DOHH2 (cell line): ENCODE results near the gene HOXC9.
A peak's percentile ranks its signal among the peaks of the same experiment; 100 is the strongest.

Source experiments
- H3F3A ChIP-seq: fragments of 200-600 bp; sonication (generic), shearing (Covaris generic); 2 replicates; pipeline ENCODE4 v1.6.0; 2016; ENCODE audit warnings: antibody characterized with exemption, mild to moderate bottlenecking; ENCODE audit not compliant: control insufficient read depth, insufficient read depth
- H3K27ac ChIP-seq: fragments of 200-600 bp; sonication (generic); 2 replicates; pipeline ENCODE4 v1.5.1; 2014; ENCODE audit warnings: low read depth, mild to moderate bottlenecking, low read length, moderate library complexity
- H3K27me3 ChIP-seq: fragments of 200-600 bp; sonication (generic); 2 replicates; pipeline ENCODE4 v1.6.1; 2014; ENCODE audit warnings: mild to moderate bottlenecking, low read length, mixed read lengths; ENCODE audit not compliant: control insufficient read depth
- H3K36me3 ChIP-seq: fragments of 200-600 bp; sonication (generic); 2 replicates; pipeline ENCODE4 v1.6.1; 2014; ENCODE audit warnings: mild to moderate bottlenecking, low read length, moderate library complexity, mixed read lengths; ENCODE audit not compliant: control insufficient read depth
- H3K4me1 ChIP-seq: fragments of 200-600 bp; sonication (generic); 2 replicates; pipeline ENCODE4 v1.6.1; 2014; ENCODE audit warnings: mild to moderate bottlenecking, low read length, mixed read lengths; ENCODE audit not compliant: control insufficient read depth
- H3K4me2 ChIP-seq: fragments of 200-600 bp; sonication (generic); 2 replicates; pipeline ENCODE4 v1.6.0; 2014; ENCODE audit warnings: mild to moderate bottlenecking, low read length, moderate library complexity
- H3K4me3 ChIP-seq: fragments of 200-600 bp; sonication (generic); 2 replicates; pipeline ENCODE4 v1.5.1; 2014; ENCODE audit warnings: mild to moderate bottlenecking, low read length, mixed read lengths
- H3K79me2 ChIP-seq: fragments of 200-600 bp; sonication (generic); 2 replicates; pipeline ENCODE4 v1.6.1; 2014; ENCODE audit warnings: mild to moderate bottlenecking, low read length, mixed read lengths; ENCODE audit not compliant: control insufficient read depth
- H3K9me2 ChIP-seq: fragments of 200-600 bp; sonication (generic); replicated peaks from 2 replicates; pipeline ENCODE4 v1.6.1; 2014; ENCODE audit warnings: mild to moderate bottlenecking, low read length, mixed read lengths; ENCODE audit not compliant: control insufficient read depth
- H3K9me3 ChIP-seq: fragments of 200-600 bp; sonication (generic); 2 replicates; pipeline ENCODE4 v1.6.1; 2014; ENCODE audit warnings: antibody characterized with exemption, low read length, mixed read lengths; ENCODE audit not compliant: control insufficient read depth, insufficient read depth
- H4K20me1 ChIP-seq: fragments of 200-600 bp; sonication (generic); 2 replicates; pipeline ENCODE4 v1.6.0; 2014; ENCODE audit warnings: low read depth, mild to moderate bottlenecking, antibody characterized with exemption, low read length, moderate library complexity; ENCODE audit not compliant: control insufficient read depth, insufficient read depth
- EZH2phosphoT487 ChIP-seq: fragments of 200-600 bp; sonication (generic); IDR thresholded peaks from 2 replicates; pipeline ENCODE4 v1.6.1; 2017; ENCODE audit warnings: borderline replicate concordance, mild to moderate bottlenecking, antibody characterized with exemption, low read length, moderate library complexity, mixed read lengths
- TF ChIP-seq, protein P1 (sequence below): fragments of 200-600 bp; sonication (generic); IDR thresholded peaks from one replicate; pipeline ENCODE4 v1.5.1; 2014; ENCODE audit warnings: antibody characterized with exemption, mild to moderate bottlenecking, low read depth, low read length; ENCODE audit not compliant: poor library complexity, severe bottlenecking

HOXC9 gene

DNA sequence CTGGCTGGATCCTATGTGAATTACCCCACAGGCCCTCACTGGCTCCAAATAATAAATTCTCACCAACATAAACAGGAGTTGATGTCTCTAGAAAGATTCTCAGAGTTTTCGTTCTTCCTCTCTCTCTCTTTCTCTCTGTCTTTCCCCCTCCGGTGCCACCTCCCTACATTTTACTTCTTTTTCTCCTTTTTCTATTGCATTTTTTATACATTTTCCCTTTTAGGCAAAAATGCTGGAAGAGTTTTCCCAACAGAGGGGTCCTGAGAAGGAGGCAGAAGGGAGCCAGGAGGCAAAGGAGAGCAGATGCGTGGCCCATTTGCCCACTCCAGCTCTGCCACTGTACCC lies 27.5 kb downstream of the HOXC9 start:
- Histone ChIP-seq H3K9me3 (no peaks in the 10 kb centered on the region), H3F3A (0 out of 2 replicates have a peak, but pooled peaks cover under 1% of the 10 kb centered on the region), H3K4me3 (no peak overlapping the region), H3K27me3 (peaks cover 69% of the 10 kb centered on the region), H3K9me2 (no peaks in the 10 kb centered on the region), H3K4me2 (no peak overlapping the region), H4K20me1 (no peaks in the 10 kb centered on the region), H3K4me1 (peaks cover 22% of the 10 kb centered on the region), H3K79me2 (no peaks in the 10 kb centered on the region), H3K36me3 (no peaks in the 10 kb centered on the region), H3K27ac (no peak overlapping the region)
- TF ChIP-seq EZH2phosphoT487: no peak
- TF ChIP-seq, protein P1, sequence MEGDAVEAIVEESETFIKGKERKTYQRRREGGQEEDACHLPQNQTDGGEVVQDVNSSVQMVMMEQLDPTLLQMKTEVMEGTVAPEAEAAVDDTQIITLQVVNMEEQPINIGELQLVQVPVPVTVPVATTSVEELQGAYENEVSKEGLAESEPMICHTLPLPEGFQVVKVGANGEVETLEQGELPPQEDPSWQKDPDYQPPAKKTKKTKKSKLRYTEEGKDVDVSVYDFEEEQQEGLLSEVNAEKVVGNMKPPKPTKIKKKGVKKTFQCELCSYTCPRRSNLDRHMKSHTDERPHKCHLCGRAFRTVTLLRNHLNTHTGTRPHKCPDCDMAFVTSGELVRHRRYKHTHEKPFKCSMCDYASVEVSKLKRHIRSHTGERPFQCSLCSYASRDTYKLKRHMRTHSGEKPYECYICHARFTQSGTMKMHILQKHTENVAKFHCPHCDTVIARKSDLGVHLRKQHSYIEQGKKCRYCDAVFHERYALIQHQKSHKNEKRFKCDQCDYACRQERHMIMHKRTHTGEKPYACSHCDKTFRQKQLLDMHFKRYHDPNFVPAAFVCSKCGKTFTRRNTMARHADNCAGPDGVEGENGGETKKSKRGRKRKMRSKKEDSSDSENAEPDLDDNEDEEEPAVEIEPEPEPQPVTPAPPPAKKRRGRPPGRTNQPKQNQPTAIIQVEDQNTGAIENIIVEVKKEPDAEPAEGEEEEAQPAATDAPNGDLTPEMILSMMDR: no peak

DNA sequence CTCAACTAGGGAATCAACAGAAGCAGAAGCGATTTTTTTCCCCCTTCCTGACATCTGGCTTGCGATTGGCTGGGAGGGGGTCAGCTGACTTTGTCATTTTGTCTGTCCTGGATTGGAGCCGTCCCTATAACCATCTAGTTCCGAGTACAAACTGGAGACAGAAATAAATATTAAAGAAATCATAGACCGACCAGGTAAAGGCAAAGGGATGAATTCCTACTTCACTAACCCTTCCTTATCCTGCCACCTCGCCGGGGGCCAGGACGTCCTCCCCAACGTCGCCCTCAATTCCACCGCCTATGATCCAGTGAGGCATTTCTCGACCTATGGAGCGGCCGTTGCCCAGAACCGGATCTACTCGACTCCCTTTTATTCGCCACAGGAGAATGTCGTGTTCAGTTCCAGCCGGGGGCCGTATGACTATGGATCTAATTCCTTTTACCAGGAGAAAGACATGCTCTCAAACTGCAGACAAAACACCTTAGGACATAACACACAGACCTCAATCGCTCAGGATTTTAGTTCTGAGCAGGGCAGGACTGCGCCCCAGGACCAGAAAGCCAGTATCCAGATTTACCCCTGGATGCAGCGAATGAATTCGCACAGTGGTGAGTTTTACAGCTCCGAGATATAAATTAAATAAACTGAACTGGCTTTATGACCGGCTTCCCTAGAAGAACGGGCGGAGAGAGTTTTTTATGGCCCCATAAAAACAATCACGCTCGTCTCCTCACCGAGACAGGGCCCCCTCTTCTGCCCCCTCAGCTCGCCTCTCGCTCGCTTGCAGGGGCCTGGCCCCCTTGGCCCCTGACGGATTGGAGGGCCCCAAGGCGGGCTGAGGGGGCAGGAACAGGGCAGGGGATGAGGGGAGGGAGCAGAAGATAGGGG lies 28.6 kb downstream of the HOXC9 start, which contains the start of gene HOXC6:
Gene HOXC6, plus strand, starts transcription at position 127 of the 888 bp plus-strand sequence. Its CDS starts 82 bp downstream, at position 209.
- Histone ChIP-seq H3K79me2 (no peaks in the 10 kb centered on the region), H3K4me3 (peak within 1 kb of the TSS; percentile 27; the same call in 1 of the 2 replicates), H3K9me2 (no peaks in the 10 kb centered on the region), H3K36me3 (no peaks in the 10 kb centered on the region), H4K20me1 (no peaks in the 10 kb centered on the region), H3K27me3 (peaks cover 69% of the 10 kb centered on the region), H3K27ac (no peak within 1 kb of the TSS), H3K4me1 (peaks cover 24% of the 10 kb centered on the region), H3K9me3 (no peaks in the 10 kb centered on the region), H3K4me2 (peak within 1 kb of the TSS; percentile 39), H3F3A (no peaks in the 10 kb centered on the region)
- TF ChIP-seq, protein P1: no peak
- no peak for TF ChIP-seq EZH2phosphoT487

DNA sequence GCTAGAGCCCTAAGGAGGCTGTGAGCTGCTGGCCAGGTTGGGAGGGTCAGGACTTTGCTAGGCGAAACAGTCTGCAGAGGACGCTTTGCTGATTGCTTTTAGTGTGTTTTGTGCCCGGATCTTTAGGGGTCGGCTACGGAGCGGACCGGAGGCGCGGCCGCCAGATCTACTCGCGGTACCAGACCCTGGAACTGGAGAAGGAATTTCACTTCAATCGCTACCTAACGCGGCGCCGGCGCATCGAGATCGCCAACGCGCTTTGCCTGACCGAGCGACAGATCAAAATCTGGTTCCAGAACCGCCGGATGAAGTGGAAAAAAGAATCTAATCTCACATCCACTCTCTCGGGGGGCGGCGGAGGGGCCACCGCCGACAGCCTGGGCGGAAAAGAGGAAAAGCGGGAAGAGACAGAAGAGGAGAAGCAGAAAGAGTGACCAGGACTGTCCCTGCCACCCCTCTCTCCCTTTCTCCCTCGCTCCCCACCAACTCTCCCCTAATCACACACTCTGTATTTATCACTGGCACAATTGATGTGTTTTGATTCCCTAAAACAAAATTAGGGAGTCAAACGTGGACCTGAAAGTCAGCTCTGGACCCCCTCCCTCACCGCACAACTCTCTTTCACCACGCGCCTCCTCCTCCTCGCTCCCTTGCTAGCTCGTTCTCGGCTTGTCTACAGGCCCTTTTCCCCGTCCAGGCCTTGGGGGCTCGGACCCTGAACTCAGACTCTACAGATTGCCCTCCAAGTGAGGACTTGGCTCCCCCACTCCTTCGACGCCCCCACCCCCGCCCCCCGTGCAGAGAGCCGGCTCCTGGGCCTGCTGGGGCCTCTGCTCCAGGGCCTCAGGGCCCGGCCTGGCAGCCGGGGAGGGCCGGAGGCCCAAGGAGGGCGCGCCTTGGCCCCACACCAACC lies 29.8 kb downstream of the HOXC9 start:
- Histone ChIP-seq H3K27me3 (peaks cover 74% of the 10 kb centered on the region), H3F3A (no peaks in the 10 kb centered on the region), H3K36me3 (no peaks in the 10 kb centered on the region), H3K9me2 (no peaks in the 10 kb centered on the region), H3K27ac (no peak overlapping the region), H3K4me3 (no peak overlapping the region), H3K4me1 (peaks cover 27% of the 10 kb centered on the region), H3K9me3 (no peaks in the 10 kb centered on the region), H3K79me2 (no peaks in the 10 kb centered on the region), H4K20me1 (no peaks in the 10 kb centered on the region), H3K4me2 (no peak overlapping the region)
- TF ChIP-seq, protein P1: no peak
- no peak for TF ChIP-seq EZH2phosphoT487
